Cardiac muscle cell (in vitro differentiated cells and primary cell): ENCODE measurements around the gene PUS1. TPM values are rescaled to one million over a fixed set of nuclear protein-coding genes. Genes with fewer than 3 reads are reported as not detected.

Source experiments
- DNase-seq, 2 donors: peaks; one replicate each; pipeline versions ENCODE4 v3.0.0 to v3.0.0-alpha.2; 2010 to 2017; ENCODE audit warnings: low read depth in 1 of 2, low spot score in 1 of 2
- H3K27ac ChIP-seq: fragments of 200-600 bp; sonication (generic); 2 replicates; pipeline ENCODE4 v1.5.1; 2016
- H3K27me3 ChIP-seq: fragments of 200-600 bp; sonication (generic); 2 replicates; pipeline ENCODE4 v1.6.0; 2016; ENCODE audit warnings: control low read depth
- H3K36me3 ChIP-seq: fragments of 200-600 bp; sonication (generic); 2 replicates; pipeline ENCODE4 v1.5.1; 2016; ENCODE audit warnings: control low read depth
- H3K4me1 ChIP-seq: fragments of 200-600 bp; sonication (generic); 2 replicates; pipeline ENCODE4 v1.8.1; 2017; ENCODE audit warnings: low read depth, mild to moderate bottlenecking, mixed run types
- H3K4me3 ChIP-seq: fragments of 200-600 bp; sonication (generic); 2 replicates; pipeline ENCODE4 v1.5.1; 2016; ENCODE audit warnings: mild to moderate bottlenecking
- H3K9me3 ChIP-seq: fragments of 200-600 bp; sonication (generic); 2 replicates; pipeline ENCODE4 v1.5.1; 2017; ENCODE audit warnings: low read depth, mild to moderate bottlenecking, control low read depth
- CTCF ChIP-seq: IDR thresholded peaks from 2 replicates; pipeline ENCODE4 v1.5.1; 2012; ENCODE audit warnings: low read depth, mild to moderate bottlenecking, low read length
- polyA plus RNA-seq: library from polyadenylated mRNA; unstranded; fragments of >200 nt; fragmentation: Nextera tagmentation; extraction: Ambion mirVana; gene quantifications from 2 replicates; pipeline ENCODE4 v1.2.1, GENCODE V29; 2016
- total RNA-seq: library from RNA; depleted of rRNA; stranded (reverse); fragments of >200 nt; gene quantifications from 2 replicates; pipeline ENCODE4 v1.2.3, GENCODE V29; 2016

The PUS1 gene
- total and polyA plus RNA-seq, 2 experiments from 2014 or later: 7.2 to 10.4 TPM

GRCh38 chr12:131989021-131989420 is 59.9 kb downstream of the PUS1 start:
- DNase-seq: no peak
- H3K4me1 ChIP-seq: no peaks in the 10 kb centered on the region
- H3K27me3 ChIP-seq: no peaks in the 10 kb centered on the region
- H3K27ac ChIP-seq: no peak overlapping the region
- no peaks in the 10 kb centered on the region for H3K9me3 ChIP-seq
- TF ChIP-seq CTCF: no peak
- no peak overlapping the region for H3K4me3 ChIP-seq
- H3K36me3 ChIP-seq: peaks cover 48% of the 10 kb centered on the region

GRCh38 chr12:131990066-131990979 is 61.2 kb downstream of the PUS1 start:
- Histone ChIP-seq H3K36me3 (peaks cover 54% of the 10 kb centered on the region), H3K27ac (no peak overlapping the region)
- TF ChIP-seq CTCF: no peak

GRCh38 chr12:131990980-131991305 is 61.9 kb downstream of the PUS1 start:
- Histone ChIP-seq H3K27ac (no peak overlapping the region), H3K27me3 (no peaks in the 10 kb centered on the region), H3K9me3 (no peaks in the 10 kb centered on the region), H3K4me1 (no peaks in the 10 kb centered on the region), H3K4me3 (no peak overlapping the region), H3K36me3 (peaks cover 54% of the 10 kb centered on the region)
- no peak for DNase-seq
- no peak for TF ChIP-seq CTCF

More at GRCh38 chr12:131990066-131990979, 61.2 kb downstream of the PUS1 start:
- Histone ChIP-seq H3K4me1 (no peaks in the 10 kb centered on the region), H3K9me3 (no peaks in the 10 kb centered on the region), H3K27me3 (no peaks in the 10 kb centered on the region), H3K4me3 (no peak overlapping the region)
- no peak for DNase-seq

GRCh38 chr12:131991816-131992430 is 62.8 kb downstream of the PUS1 start:
- no peak for TF ChIP-seq CTCF
- no peak overlapping the region for H3K4me3 ChIP-seq
- H3K9me3 ChIP-seq: no peaks in the 10 kb centered on the region
- H3K36me3 ChIP-seq: peaks cover 50% of the 10 kb centered on the region
- no peak for DNase-seq
- H3K4me1 ChIP-seq: no peaks in the 10 kb centered on the region
- no peaks in the 10 kb centered on the region for H3K27me3 ChIP-seq
- H3K27ac ChIP-seq: no peak overlapping the region

- Histone ChIP-seq H3K27me3 (no peaks in the 10 kb centered on the region), H3K36me3 (peaks cover 40% of the 10 kb centered on the region), H3K27ac (no peak overlapping the region), H3K9me3 (no peaks in the 10 kb centered on the region), H3K4me1 (no peaks in the 10 kb centered on the region), H3K4me3 (no peak overlapping the region)
- no peak for TF ChIP-seq CTCF
- no peak for DNase-seq
Observed at GRCh38 chr12:131994589-131994988, 65.5 kb downstream of the PUS1 start.

Other genes starting within 250 kb of the PUS1 start
- 29.8 and 44.8 TPM in 2 replicates for gene SFSWAP, start 218.2 kb upstream of the PUS1 start, total RNA-seq
- 24.1 and 29.9 TPM in 2 replicates for gene SFSWAP, start 218.2 kb upstream of the PUS1 start, polyA plus RNA-seq
- gene MMP17, start 100.9 kb upstream of the PUS1 start, total RNA-seq: not detected in 2 replicates
- 0.71 TPM in 1 of 2 replicates, not detected in the other for gene MMP17, start 100.9 kb upstream of the PUS1 start, polyA plus RNA-seq
- gene ULK1, start 34.7 kb upstream of the PUS1 start, total RNA-seq: 17.8 and 27.6 TPM in 2 replicates
- gene ULK1, start 34.7 kb upstream of the PUS1 start, polyA plus RNA-seq: 14.2 and 16.2 TPM in 2 replicates
- 13.2 and 28.4 TPM in 2 replicates for gene EP400, start 20.7 kb downstream of the PUS1 start, total RNA-seq
- gene EP400, start 20.7 kb downstream of the PUS1 start, polyA plus RNA-seq: 14.6 and 15.8 TPM in 2 replicates
- 15.6 and 16.0 TPM in 2 replicates for gene DDX51, start 215.0 kb downstream of the PUS1 start, total RNA-seq
- 22.9 and 29.6 TPM in 2 replicates for gene DDX51, start 215.0 kb downstream of the PUS1 start, polyA plus RNA-seq
- 17.1 and 20.5 TPM in 2 replicates for gene NOC4L, start 215.2 kb downstream of the PUS1 start, total RNA-seq
- 33.1 TPM in 2 replicates for gene NOC4L, start 215.2 kb downstream of the PUS1 start, polyA plus RNA-seq